SH-SY5Y (cell line): ENCODE measurements around the gene SCD5.

Experiments
- GATA2 ChIP-seq: IDR thresholded peaks from 2 replicates; pipeline ENCODE4 v1.6.1; 2011; ENCODE audit warnings: mild to moderate bottlenecking, low read depth, low read length
- GATA3 ChIP-seq: IDR thresholded peaks from 2 replicates; pipeline ENCODE4 v1.6.1; 2011; ENCODE audit warnings: low read depth, mild to moderate bottlenecking, low read length, moderate library complexity

- no peak for TF ChIP-seq GATA2
- no peak for TF ChIP-seq GATA3
Observed at GRCh38 chr4:82680834-82681233, 117.8 kb downstream of the SCD5 start.
